GM12878 (cell line): ENCODE results near the gene CTRB1. TPM values are rescaled to one million over a fixed set of nuclear protein-coding genes. Genes with fewer than 3 reads are reported as not detected.

Experiments
- ATAC-seq: fragments of 200-7000 bp; cut with Tn5 transposase; 3 replicates; pipeline ENCODE4 v1.9.1; 2020; ENCODE audit warnings: mild to moderate bottlenecking, moderate library complexity
- BruUV-seq: library from RNA; stranded (reverse); fragments of 400-500 nt; replicated peaks from 2 replicates; lab custom pipeline; 2021; lab: Mats Ljungman, UMichigan
- CTCF ChIA-PET: fragments of 300-600 bp; sonication (Branson Sonifier 250); formaldehyde crosslinking; extraction: SDS; loops from one replicate; lab custom pipeline; 2021; ENCODE audit warnings: inconsistent platforms; lab: Yijun Ruan, JAX
- POLR2A ChIA-PET: fragments of 350-600 bp; formaldehyde crosslinking; extraction: SDS; loops from one replicate; lab custom pipeline; 2021; ENCODE audit warnings: inconsistent platforms; lab: Charles Lee
- RAD21 ChIA-PET: fragments of 300-600 bp; sonication (Branson Sonifier 250); formaldehyde crosslinking; loops from one replicate; lab custom pipeline; 2023; ENCODE audit warnings: antibody characterized with exemption; ENCODE audit not compliant: unreplicated experiment; lab: Charles Lee
- SMC1A ChIA-PET: fragments of 300-600 bp; sonication (Branson Sonifier 250); formaldehyde crosslinking; loops from one replicate; lab custom pipeline; 2023; ENCODE audit not compliant: unreplicated experiment, uncharacterized antibody; lab: Charles Lee
- DNase-seq: peaks from one replicate; pipeline ENCODE4 v3.0.0-alpha.2; 2011; ENCODE audit warnings: low read depth, low spot score
- FAIRE-seq: peaks from 3 replicates; lab custom pipeline; 2011; peaks lifted over from hg19 to GRCh38; lab: Jason Lieb, UNC
- H2AFZ ChIP-seq: 2 replicates; pipeline ENCODE4 v1.6.0; 2011; ENCODE audit warnings: low read depth, low read length, control low read depth; ENCODE audit not compliant: control insufficient read depth
- H3K27ac ChIP-seq: 2 replicates; pipeline ENCODE4 v1.5.1; 2011; ENCODE audit warnings: control low read depth; ENCODE audit not compliant: control insufficient read depth, insufficient read depth
- H3K27me3 ChIP-seq, 2 experiments: replicated peaks in 1 of 2; 2 replicates each; pipeline versions ENCODE4 v1.6.0 to v1.6.1; 2011; ENCODE audit warnings: low read length in 1 of 2; ENCODE audit not compliant: control insufficient read depth in 2 of 2, insufficient read depth in 2 of 2
- H3K36me3 ChIP-seq, 2 experiments: 2 replicates each; pipeline ENCODE4 v1.5.1; 2011; ENCODE audit warnings: low read length in 1 of 2; ENCODE audit not compliant: control insufficient read depth in 2 of 2, insufficient read depth in 2 of 2
- H3K4me1 ChIP-seq: 2 replicates; pipeline ENCODE4 v1.6.1; 2011; ENCODE audit warnings: mild to moderate bottlenecking, low read length, moderate library complexity, mixed read lengths; ENCODE audit not compliant: control insufficient read depth, insufficient read depth
- H3K4me2 ChIP-seq: 2 replicates; pipeline ENCODE4 v1.6.0; 2011; ENCODE audit warnings: control low read depth; ENCODE audit not compliant: control insufficient read depth, insufficient read depth
- H3K4me3 ChIP-seq: fragments of 200-600 bp; sonication (generic); 2 replicates; pipeline ENCODE4 v1.5.1; 2016
- H3K79me2 ChIP-seq: 2 replicates; pipeline ENCODE4 v1.6.0; 2011; ENCODE audit warnings: low read length; ENCODE audit not compliant: control insufficient read depth, insufficient read depth
- H3K9ac ChIP-seq: 2 replicates; pipeline ENCODE4 v1.8.0; 2011; ENCODE audit warnings: low read length, control low read depth, mixed read lengths; ENCODE audit not compliant: control insufficient read depth, insufficient read depth
- H3K9me3 ChIP-seq: replicated peaks from 3 replicates; pipeline ENCODE4 v1.5.1; 2011; ENCODE audit warnings: mild to moderate bottlenecking, low read length; ENCODE audit not compliant: control insufficient read depth, insufficient read depth
- H4K20me1 ChIP-seq: 2 replicates; pipeline ENCODE4 v1.6.0; 2011; ENCODE audit not compliant: control insufficient read depth, insufficient read depth
- ASH2L ChIP-seq: fragments of 300-600, 200-600 bp; sonication (generic); IDR thresholded peaks from 2 replicates; pipeline ENCODE4 v1.6.1; 2017; ENCODE audit warnings: low read depth, mild to moderate bottlenecking, borderline replicate concordance
- BACH1 ChIP-seq: fragments of 450-650 bp; IDR thresholded peaks from 2 replicates; pipeline ENCODE4 v1.6.1; 2017; ENCODE audit warnings: mild to moderate bottlenecking, borderline replicate concordance
- JUND ChIP-seq: IDR thresholded peaks from 2 replicates; pipeline ENCODE4 v1.6.1; 2012; ENCODE audit warnings: low read depth, mild to moderate bottlenecking, low read length, improper control_type of control experiment, moderate library complexity
- PBX3 ChIP-seq: IDR thresholded peaks from 2 replicates; pipeline ENCODE4 v1.6.1; 2011; ENCODE audit warnings: mild to moderate bottlenecking, low read depth, low read length, moderate library complexity; ENCODE audit not compliant: insufficient replicate concordance
- RCOR1 ChIP-seq: conservative IDR thresholded peaks from 2 replicates; pipeline ENCODE4 v1.6.1; 2012; ENCODE audit warnings: low read depth, low read length, improper control_type of control experiment
- whole genome bisulfite sequencing: methylation state at CpG from one replicate; pipeline ENCODE4 v1.1.6; 2016; ENCODE audit warnings: low lambda C conversion rate; ENCODE audit not compliant: insufficient replicate concordance, insufficient coverage; ENCODE audit errors: missing lambda C conversion rate; 5-methylcytosine and 5-hydroxymethylcytosine counted together
- in situ Hi-C: fragments of 300-500 bp; cut with MboI; formaldehyde crosslinking; loops from 9 replicates; pipeline ENCODE4 v1.14.3; 2018; ENCODE audit warnings: mixed read lengths
- intact Hi-C: fragments of 100-400 bp; cut with micrococcal nuclease; formaldehyde crosslinking; loops from one replicate; pipeline ENCODE4 v1.14.2; 2022; ENCODE audit not compliant: unreplicated experiment
- polyA plus RNA-seq, 11 experiments: library from polyadenylated mRNA; depleted of rRNA in 4 of 11; unstranded in 6 of 11; stranded (reverse) in 5 of 11; fragments of >200 nt; fragmentation: Nextera tagmentation in 4 of 11; fragmentation: Illumina TruSeq in 1 of 11; extraction: Ambion mirVana in 4 of 11; extraction: Trizol in 1 of 11; gene quantifications; 1 replicate in 1 of 11; 2 replicates in 10 of 11; pipeline versions ENCODE4 v1.2.1 to v1.2.3, GENCODE V29; 2011 to 2016; ENCODE audit warnings: inconsistent platforms in 2 of 11, missing spikeins in 2 of 11, low read depth in 1 of 11
- total RNA-seq, 4 experiments: library from RNA; depleted of rRNA in 3 of 4; stranded (reverse); fragments of >200 nt in 3 of 4; fragmentation: Illumina TruSeq in 1 of 4; extraction: Trizol in 1 of 4; gene quantifications; 2 replicates each; pipeline versions ENCODE4 v1.2.1 to v1.2.3, GENCODE V29; 2013 to 2021

CTRB1 gene
- total and polyA plus RNA-seq, 10 of the 15 experiments (the other 5 are each of a cell fraction or from before 2014, with no cell fraction given) = 0.28 to 4.4 TPM; not detected in 8

- CTCF ChIA-PET = interaction anchor here (8.7 kb wide), 1 partner anchor 30 kb away, joined by 79 read pairs; no protein-coding TSS in a partner anchor
- no peaks in the 10 kb centered on the region for H3K4me1 ChIP-seq
- H3K4me3 ChIP-seq = no peak overlapping the region
- no peak overlapping the region for H3K27ac ChIP-seq
- no peaks in the 10 kb centered on the region for H4K20me1 ChIP-seq
- 68% methylated on average over 17 of the region's 17 CpGs for WGBS
- no peak for DNase-seq
- H3K36me3 ChIP-seq = no peaks in the 10 kb centered on the region
- RAD21 ChIA-PET = no interaction called here
- SMC1A ChIA-PET = no interaction called here
- intact Hi-C loops = no loop called here
- no peak overlapping the region for H3K4me2 ChIP-seq
- no peak overlapping the region for H2AFZ ChIP-seq
- no peaks in the 10 kb centered on the region for H3K27me3 ChIP-seq
- POLR2A ChIA-PET = no interaction called here
- H3K79me2 ChIP-seq = no peaks in the 10 kb centered on the region
- in situ Hi-C loops = no loop called here
- no TSS peak for BruUV-seq
- no peak for FAIRE-seq
- no peak for TF ChIP-seq JUND
- TF ChIP-seq BACH1 = no peak
- TF ChIP-seq RCOR1 = no peak
- TF ChIP-seq PBX3 = no peak
- TF ChIP-seq ASH2L = no peak
- TF ChIP-seq, all 136 proteins: peak for 0
- ATAC-seq = no peak; the same call in 2 of the 3 replicates
- no peaks in the 10 kb centered on the region for H3K9me3 ChIP-seq
- no peak overlapping the region for H3K9ac ChIP-seq
Observed at GRCh38 chr16:75228143-75228976, 9.6 kb downstream of the CTRB1 start.
